Ovary (tissue), 3 donors: Measurements from ENCODE around the gene STRN.

Source experiments
- CTCF ChIP-seq, 3 donors: fragments of 450-650 bp in 2 of 3; fragments of 200-600 bp in 1 of 3; IDR thresholded peaks; one replicate each; pipeline versions ENCODE4 v1.5.1 to v1.8.0; 2016 to 2022; ENCODE audit warnings: antibody characterized with exemption in 3 of 3, mild to moderate bottlenecking in 1 of 3
- POLR2A ChIP-seq: fragments of 450-650 bp; IDR thresholded peaks from one replicate; pipeline ENCODE4 v1.6.1; 2017; ENCODE audit warnings: antibody characterized with exemption, mild to moderate bottlenecking, moderate library complexity
- donor health status: DM: no; HTN: no; CAD: no.

GRCh38 chr2:36960005-36960675 is 6.2 kb downstream of the STRN start:
- TF ChIP-seq CTCF (IDR thresholded peaks at IDR 0.05) (no peak), POLR2A (no peak)
